CD4-positive, alpha-beta T cell treated with Interleukin-6 at 100 ng/mL for 8 hours (primary cell): ENCODE data around the gene POU2F1.
"Not testable (repeated sequence)": the region's sequence is repeated elsewhere in the genome, so short reads cannot be mapped to it uniquely, and the experiment has no call there.

Experiments
- DNase-seq: peaks from one replicate; pipeline ENCODE4 v3.0.0-alpha.2; 2020; ENCODE audit warnings: mixed read lengths, low spot score

The POU2F1 gene

GRCh38 chr1:167314671-167315070 is 94.0 kb downstream of the POU2F1 start:
- no peak for DNase-seq

DNA sequence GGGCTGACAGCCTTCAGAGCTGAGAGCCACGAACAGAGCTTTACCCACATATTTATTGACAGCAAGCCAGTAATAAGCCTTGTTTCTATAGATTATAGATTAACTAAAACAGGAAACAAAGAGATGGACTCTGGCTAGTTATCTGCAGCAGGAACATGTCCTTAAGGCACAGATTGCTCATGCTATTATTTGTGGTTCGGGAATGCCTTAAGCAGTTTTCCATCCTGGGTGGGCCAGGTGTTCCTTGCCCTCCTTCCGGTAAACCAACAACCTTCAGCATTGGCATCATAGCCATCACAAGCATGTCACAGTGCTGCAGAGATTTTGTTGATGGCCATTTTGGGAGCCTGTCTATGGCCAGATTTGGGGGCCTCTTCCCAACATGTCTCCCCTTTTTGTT is 96.8 kb downstream of the POU2F1 start:
- no peak for DNase-seq

GRCh38 chr1:167319206-167319605 is 98.5 kb downstream of the POU2F1 start:
- not testable (repeated sequence) for DNase-seq

GRCh38 chr1:167322483-167322882 is 101.8 kb downstream of the POU2F1 start:
- DNase-seq: no peak

DNA sequence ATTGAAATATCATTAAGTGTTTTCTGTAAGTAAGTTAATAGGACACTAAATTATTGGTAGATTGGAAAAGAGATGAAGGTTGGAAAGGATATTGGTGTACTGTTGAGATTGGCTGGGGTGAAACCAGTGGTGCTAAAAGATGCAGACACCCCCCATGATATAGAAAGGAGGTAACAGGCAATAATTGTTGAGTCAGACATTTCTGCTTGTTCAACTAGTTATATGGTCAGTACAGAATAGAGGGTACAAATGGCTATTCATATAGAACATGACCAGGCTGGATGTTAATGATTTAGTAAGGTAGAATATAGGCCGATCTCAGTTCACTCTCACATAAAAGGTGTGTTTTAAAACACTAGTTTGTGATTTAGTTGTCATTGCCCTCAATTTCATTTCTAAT is 104.5 kb downstream of the POU2F1 start:
- no peak for DNase-seq

GRCh38 chr1:167328306-167328815 is 107.7 kb downstream of the POU2F1 start:
- DNase-seq: no peak

DNA sequence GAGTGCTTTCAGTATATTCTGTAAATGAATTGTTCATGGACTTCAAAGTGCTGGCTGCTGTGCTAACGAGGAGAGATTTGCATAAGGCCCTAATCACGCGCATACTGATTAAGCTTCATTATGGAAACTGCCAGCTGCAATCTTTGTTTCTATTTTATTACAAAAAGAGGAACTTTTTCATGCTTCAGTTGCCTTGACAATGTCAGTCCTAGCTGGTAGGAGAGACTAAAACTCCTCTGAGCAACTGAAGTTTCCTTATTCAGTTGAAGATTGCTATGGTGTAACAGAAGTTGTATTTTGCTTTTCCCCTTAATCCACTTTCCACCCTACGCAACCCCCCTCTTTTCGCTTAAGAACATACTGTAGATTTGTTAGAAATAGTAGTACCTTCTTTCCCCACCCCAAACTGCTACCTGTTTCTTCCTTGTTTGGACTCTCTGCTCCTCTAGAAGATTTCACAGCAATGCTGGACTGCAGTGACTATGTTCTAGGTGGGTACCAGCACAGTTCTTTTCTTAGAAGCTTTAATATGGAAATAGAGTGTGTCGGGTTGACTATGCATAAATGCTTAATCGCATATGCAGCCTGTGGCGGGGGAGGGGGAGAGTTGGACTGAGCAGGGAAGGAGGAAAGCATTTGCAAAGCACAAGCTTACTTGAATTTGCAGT is 108.3 kb downstream of the POU2F1 start:
- DNase-seq: no peak

GRCh38 chr1:167330601-167331293 is 110.1 kb downstream of the POU2F1 start:
- DNase-seq: no peak

GRCh38 chr1:167331650-167332049 is 111.0 kb downstream of the POU2F1 start:
- DNase-seq: no peak

- DNase-seq: no peak
Observed at GRCh38 chr1:167332503-167332902, 111.8 kb downstream of the POU2F1 start.

DNA sequence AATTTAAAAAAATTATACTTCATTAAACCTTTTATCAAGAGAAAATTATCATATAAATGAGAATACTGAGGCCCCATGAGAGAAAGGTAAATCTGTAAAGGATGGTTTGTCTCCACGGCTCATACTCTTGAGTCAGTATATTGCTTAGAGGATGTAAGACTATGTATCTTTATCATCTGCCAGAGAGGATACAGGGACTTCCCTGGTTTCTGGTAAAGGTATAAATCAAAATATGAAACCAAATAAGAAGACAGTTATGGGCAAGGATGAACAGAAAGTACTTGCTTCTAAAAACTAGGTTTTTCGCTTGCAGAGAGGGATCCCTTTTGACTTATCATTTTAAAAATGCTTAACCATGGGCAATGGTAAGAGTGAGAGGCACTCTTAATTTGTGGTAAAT is 112.4 kb downstream of the POU2F1 start:
- no peak for DNase-seq

GRCh38 chr1:167333703-167334102 is 113.0 kb downstream of the POU2F1 start:
- no peak for DNase-seq

DNA sequence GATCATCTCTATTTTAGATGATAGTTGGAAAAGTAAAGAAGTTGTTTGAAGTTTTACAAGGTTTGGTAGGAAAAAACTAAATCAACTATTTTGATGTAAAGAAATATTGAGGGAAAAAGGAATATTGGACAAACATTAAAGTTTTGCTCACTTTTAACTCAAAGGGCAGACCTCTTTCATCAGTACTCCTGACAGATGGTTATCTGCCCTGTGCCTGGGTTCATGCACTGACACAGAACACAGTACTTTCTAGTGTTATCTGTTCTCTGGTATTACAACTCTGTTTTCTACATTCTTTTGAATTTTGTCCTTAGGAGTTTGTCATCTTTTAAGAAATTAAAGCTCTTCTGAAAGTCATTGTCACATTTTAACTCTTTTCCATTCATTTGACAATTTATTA is 118.7 kb downstream of the POU2F1 start:
- no peak for DNase-seq

DNA sequence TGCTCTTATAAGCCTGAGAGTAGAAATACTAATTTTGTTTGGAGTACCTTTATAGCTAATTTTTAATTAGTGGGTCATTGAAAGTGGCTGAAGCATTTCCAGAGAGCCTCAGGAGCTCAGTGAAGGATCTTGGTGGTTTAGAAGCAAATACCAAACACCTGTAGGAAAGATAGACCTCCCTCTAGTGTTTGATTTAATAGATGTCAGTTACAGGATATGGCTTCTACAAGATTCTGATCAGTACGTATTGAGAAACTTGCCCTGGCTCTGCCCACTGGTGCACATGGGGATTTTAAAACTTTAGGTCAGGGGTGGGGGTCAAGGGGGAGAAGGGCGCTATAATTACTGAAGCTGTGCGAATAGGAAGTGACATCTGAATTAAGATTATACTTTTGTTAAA is 122.2 kb downstream of the POU2F1 start:
- DNase-seq: no peak

DNA sequence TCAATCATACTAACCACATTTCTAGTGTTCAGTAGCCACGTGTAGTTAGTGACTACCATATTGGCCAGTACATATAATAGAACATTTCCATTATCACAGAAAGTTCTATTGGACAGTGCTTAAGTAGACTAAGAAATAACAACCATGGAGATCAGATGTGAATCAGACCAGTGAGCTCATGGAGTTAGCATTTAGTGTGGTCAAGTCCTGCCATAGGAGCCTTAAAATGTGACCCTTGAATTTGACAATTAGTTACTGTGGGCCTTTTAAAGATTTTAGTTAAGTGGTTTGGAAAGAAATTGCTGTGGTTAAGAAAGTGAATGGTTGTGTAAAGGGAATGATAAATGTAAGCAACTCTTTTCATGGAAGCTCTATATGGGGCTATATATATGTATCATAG is 123.4 kb downstream of the POU2F1 start:
- no peak for DNase-seq

DNA sequence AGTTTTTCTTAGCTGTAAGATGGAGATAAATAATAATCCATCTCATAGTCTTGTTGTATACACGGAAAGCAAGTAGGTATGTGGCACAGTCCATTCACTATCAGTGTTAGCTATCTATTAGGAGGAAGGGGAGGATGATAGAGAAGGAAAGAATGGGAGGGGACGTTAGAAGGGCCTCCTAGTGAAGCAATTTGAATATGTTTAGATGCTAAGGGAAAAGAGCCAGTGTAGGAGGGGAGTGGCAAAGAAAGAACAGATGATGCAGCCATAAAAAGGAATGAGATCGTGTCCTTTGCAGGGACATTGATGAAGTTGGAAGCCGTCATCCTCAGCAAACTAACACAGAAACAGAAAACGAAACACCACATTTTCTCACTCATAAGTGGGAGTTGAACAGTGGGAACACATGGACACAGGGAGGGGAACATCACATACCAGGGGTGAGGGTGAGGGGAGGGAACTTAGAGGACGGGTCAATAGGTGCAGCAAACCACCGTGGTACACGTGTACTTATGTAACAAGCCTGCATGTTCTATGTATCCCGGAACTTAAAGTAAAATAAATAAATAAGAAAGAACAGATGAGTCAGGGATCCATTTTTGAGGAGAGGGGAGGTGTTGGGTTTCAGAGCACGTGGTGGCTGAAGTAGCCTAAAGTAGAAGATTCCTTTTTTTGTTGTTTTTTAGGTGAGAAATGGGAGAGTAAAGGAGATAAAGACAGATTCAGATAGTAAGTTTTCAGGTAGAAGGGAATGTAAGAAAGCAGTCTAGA is 124.1 kb downstream of the POU2F1 start:
- no peak for DNase-seq

- DNase-seq: no peak
Observed at GRCh38 chr1:167345386-167345733, 124.7 kb downstream of the POU2F1 start.

DNA sequence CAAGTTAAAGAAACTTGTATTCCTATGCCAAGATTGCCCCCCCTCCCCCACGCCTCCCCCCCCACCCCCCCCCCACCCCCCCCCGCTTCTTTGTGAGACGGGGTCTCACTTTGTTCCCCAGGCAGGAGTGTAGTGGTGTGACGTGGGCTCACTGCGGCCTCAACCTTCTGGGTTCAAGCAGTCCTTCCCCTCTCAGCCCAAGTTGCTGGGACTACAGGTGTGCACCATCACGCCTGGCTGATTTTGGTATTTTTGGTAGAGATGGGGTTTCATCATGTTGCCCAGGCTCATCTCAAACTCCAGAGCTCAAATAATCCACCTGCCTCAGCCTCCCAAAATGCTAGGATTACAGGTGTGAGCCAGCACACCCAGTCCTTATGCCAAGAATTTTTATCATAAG is 136.6 kb downstream of the POU2F1 start:
- no peak for DNase-seq

DNA sequence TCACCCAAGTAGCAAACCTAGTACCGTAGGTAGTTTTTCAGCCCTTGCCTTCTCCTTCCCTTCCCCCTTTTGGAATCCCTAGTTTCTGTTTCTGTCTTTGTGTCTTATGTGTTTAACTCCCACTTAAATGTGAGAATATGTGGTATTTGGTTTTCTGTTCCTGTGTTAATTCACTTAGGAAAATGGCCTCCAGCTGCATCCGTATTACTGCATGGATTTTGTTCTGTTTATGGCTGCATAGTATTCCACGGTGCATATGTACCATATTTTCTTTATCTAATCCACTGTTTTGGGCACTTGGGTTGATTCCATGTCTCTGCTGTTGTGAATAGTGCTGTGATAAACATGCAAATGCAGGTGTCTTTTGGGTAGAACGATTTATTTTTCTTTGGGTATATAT is 138.6 kb downstream of the POU2F1 start:
- no peak for DNase-seq

GRCh38 chr1:167360120-167360519 is 139.4 kb downstream of the POU2F1 start:
- no peak for DNase-seq

DNA sequence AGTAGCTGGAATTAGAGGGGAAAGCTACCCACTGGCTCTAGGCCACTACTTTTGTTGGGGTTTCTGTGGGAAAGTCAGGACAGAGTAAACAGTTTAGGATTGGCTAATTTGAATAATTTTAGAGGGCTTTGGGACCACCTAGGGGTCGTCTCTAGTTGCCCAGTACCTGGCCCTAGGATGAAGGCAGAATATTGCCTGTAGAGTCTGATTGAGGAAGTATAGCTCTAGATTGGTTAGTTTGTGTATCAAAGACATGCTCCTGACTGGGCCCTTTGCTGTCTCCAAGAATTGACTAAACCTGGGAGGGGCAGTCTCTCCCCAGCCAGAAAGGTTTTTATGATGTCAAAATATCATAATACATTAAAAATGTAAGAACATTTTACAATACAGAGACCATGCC is 142.0 kb downstream of the POU2F1 start:
- DNase-seq: no peak

- no peak for DNase-seq
Observed at GRCh38 chr1:167364826-167365225, 144.1 kb downstream of the POU2F1 start.

- no peak for DNase-seq
Observed at GRCh38 chr1:167365360-167365759, 144.7 kb downstream of the POU2F1 start.
